ENCODE measurements around the gene STOX2.
"Not testable (repeated sequence)": the region's sequence is repeated elsewhere in the genome, so short reads cannot be mapped to it uniquely, and the experiment has no call there.

Gene STOX2

GRCh38 chr4:183936574-183937345 is 31.7 kb downstream of the STOX2 start:
- no peak for DNase-seq

GRCh38 chr4:183940864-183941263 is 35.8 kb downstream of the STOX2 start:
- DNase-seq, result no peak

GRCh38 chr4:183941964-183942363 is 36.9 kb downstream of the STOX2 start:
- no peak for DNase-seq

GRCh38 chr4:183945741-183946140 is 40.6 kb downstream of the STOX2 start:
- DNase-seq, result no peak

- no peak for DNase-seq
Observed at GRCh38 chr4:183950536-183950935, 45.4 kb downstream of the STOX2 start.

GRCh38 chr4:183952652-183953051 is 47.5 kb downstream of the STOX2 start:
- not testable (repeated sequence) for DNase-seq

- no peak for DNase-seq
Observed at GRCh38 chr4:183959319-183960045, 54.4 kb downstream of the STOX2 start.

- no peak for DNase-seq
Observed at GRCh38 chr4:183960046-183960420, 54.9 kb downstream of the STOX2 start.

GRCh38 chr4:183960962-183961541 is 55.9 kb downstream of the STOX2 start:
- DNase-seq, result no peak

- no peak for DNase-seq
Observed at GRCh38 chr4:183961795-183962194, 56.7 kb downstream of the STOX2 start.

- no peak for DNase-seq
Observed at GRCh38 chr4:183962419-183962818, 57.3 kb downstream of the STOX2 start.

GRCh38 chr4:183966371-183966770 is 61.3 kb downstream of the STOX2 start:
- no peak for DNase-seq

GRCh38 chr4:183967266-183967665 is 62.2 kb downstream of the STOX2 start:
- no peak for DNase-seq

- DNase-seq, result no peak
Observed at GRCh38 chr4:183968502-183968901, 63.4 kb downstream of the STOX2 start.

GRCh38 chr4:183968931-183969330 is 63.8 kb downstream of the STOX2 start:
- DNase-seq, result no peak

GRCh38 chr4:183969596-183969995 is 64.5 kb downstream of the STOX2 start:
- DNase-seq, result no peak

- DNase-seq, result no peak
Observed at GRCh38 chr4:183971929-183972490, 66.9 kb downstream of the STOX2 start.

- no peak for DNase-seq
Observed at GRCh38 chr4:183977707-183978106, 72.6 kb downstream of the STOX2 start.

GRCh38 chr4:183984566-183984965 is 79.5 kb downstream of the STOX2 start:
- DNase-seq, result no peak

GRCh38 chr4:183985786-183986185 is 80.7 kb downstream of the STOX2 start:
- no peak for DNase-seq

GRCh38 chr4:183986291-183986970 is 81.3 kb downstream of the STOX2 start:
- no peak for DNase-seq

- DNase-seq, result no peak
Observed at GRCh38 chr4:183986971-183987946, 82.2 kb downstream of the STOX2 start.
